Mesothelial cell of epicardium (in vitro differentiated cells): Measurements from ENCODE around the gene RAB1A. TPM values are rescaled to one million over a fixed set of nuclear protein-coding genes. Genes with fewer than 3 reads are reported as not detected.

ENCODE experiments used
- DNase-seq, 2 experiments: peaks; one replicate each; pipeline ENCODE4 v3.0.0; 2021; ENCODE audit warnings: low spot score in 2 of 2; ENCODE audit not compliant: unreplicated experiment in 2 of 2
- H3K27ac Mint-ChIP-seq: 2 replicates; pipeline ENCODE4 v1.8.0; 2021; ENCODE audit warnings: mixed read lengths
- H3K27me3 Mint-ChIP-seq: 2 replicates; pipeline ENCODE4 v1.8.0; 2021; ENCODE audit warnings: low read depth, mixed read lengths
- H3K36me3 Mint-ChIP-seq: 2 replicates; pipeline ENCODE4 v1.8.0; 2021; ENCODE audit warnings: mixed read lengths
- H3K4me1 Mint-ChIP-seq: 2 replicates; pipeline ENCODE4 v1.8.0; 2021; ENCODE audit warnings: mixed read lengths
- H3K4me3 Mint-ChIP-seq: 2 replicates; pipeline ENCODE4 v1.8.0; 2021; ENCODE audit warnings: mild to moderate bottlenecking, moderate library complexity, mixed read lengths
- H3K9me3 Mint-ChIP-seq: 2 replicates; pipeline ENCODE4 v1.8.0; 2021; ENCODE audit warnings: mixed read lengths
- total RNA-seq: library from RNA; stranded (reverse); gene quantifications from 3 replicates; pipeline ENCODE4 v1.2.1, GENCODE V29; 2021
- TF ChIP-seq, protein P1 (sequence below): fragments of 200-600 bp; sonication (generic); IDR thresholded peaks from one replicate; pipeline ENCODE4 v1.5.0; 2021; ENCODE audit warnings: antibody characterized with exemption; ENCODE audit not compliant: unreplicated experiment

Gene RAB1A
- total RNA-seq, 1 donor from 2014 or later: 126 TPM

DNA sequence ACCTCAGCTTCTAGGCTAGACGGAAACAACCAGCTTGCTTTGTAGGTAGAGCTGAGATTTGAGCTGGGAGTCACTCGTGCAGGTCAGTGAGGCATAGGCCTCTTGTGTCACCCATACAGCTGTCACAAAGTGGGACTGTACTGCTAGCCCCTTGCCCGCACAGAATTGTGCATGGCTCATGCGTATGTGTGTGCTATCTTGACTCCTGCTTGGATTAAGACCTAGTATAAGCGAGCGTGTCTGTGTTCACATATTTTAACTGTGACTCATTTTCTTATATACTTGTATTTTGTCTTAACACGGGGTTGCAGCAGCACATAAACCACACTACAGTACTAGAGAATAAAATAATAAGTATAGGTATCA, 53.6 kb downstream of the RAB1A start:
- H3K27me3 Mint-ChIP-seq: no peaks in the 10 kb centered on the region
- no peaks in the 10 kb centered on the region for H3K9me3 Mint-ChIP-seq
- peaks cover 12% of the 10 kb centered on the region for H3K4me1 Mint-ChIP-seq
- H3K4me3 Mint-ChIP-seq: no peak overlapping the region
- no peak for DNase-seq
- peak overlapping the region; percentile 87 for H3K27ac Mint-ChIP-seq
- peaks cover 24% of the 10 kb centered on the region for H3K36me3 Mint-ChIP-seq
- TF ChIP-seq, protein P1, sequence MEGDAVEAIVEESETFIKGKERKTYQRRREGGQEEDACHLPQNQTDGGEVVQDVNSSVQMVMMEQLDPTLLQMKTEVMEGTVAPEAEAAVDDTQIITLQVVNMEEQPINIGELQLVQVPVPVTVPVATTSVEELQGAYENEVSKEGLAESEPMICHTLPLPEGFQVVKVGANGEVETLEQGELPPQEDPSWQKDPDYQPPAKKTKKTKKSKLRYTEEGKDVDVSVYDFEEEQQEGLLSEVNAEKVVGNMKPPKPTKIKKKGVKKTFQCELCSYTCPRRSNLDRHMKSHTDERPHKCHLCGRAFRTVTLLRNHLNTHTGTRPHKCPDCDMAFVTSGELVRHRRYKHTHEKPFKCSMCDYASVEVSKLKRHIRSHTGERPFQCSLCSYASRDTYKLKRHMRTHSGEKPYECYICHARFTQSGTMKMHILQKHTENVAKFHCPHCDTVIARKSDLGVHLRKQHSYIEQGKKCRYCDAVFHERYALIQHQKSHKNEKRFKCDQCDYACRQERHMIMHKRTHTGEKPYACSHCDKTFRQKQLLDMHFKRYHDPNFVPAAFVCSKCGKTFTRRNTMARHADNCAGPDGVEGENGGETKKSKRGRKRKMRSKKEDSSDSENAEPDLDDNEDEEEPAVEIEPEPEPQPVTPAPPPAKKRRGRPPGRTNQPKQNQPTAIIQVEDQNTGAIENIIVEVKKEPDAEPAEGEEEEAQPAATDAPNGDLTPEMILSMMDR: no peak

GRCh38 chr2:65075605-65076344, 54.1 kb downstream of the RAB1A start:
- Mint-ChIP-seq H3K4me1 (peaks cover 18% of the 10 kb centered on the region), H3K27ac (peak overlapping the region; percentile 87), H3K36me3 (peaks cover 25% of the 10 kb centered on the region), H3K9me3 (no peaks in the 10 kb centered on the region), H3K27me3 (no peaks in the 10 kb centered on the region), H3K4me3 (no peak overlapping the region)
- TF ChIP-seq, protein P1: no peak
- DNase-seq: no peak

- Mint-ChIP-seq H3K27ac (no peak overlapping the region), H3K4me3 (no peak overlapping the region), H3K4me1 (peaks cover 23% of the 10 kb centered on the region), H3K36me3 (peaks cover 25% of the 10 kb centered on the region), H3K9me3 (no peaks in the 10 kb centered on the region), H3K27me3 (no peaks in the 10 kb centered on the region)
- no peak for DNase-seq
- TF ChIP-seq, protein P1: no peak
Measured at GRCh38 chr2:65075176-65075575, 54.7 kb downstream of the RAB1A start.

GRCh38 chr2:65073879-65074565, 55.9 kb downstream of the RAB1A start:
- H3K9me3 Mint-ChIP-seq: no peaks in the 10 kb centered on the region
- TF ChIP-seq, protein P1: no peak
- peaks cover 24% of the 10 kb centered on the region for H3K36me3 Mint-ChIP-seq
- H3K4me1 Mint-ChIP-seq: peaks cover 23% of the 10 kb centered on the region
- H3K27ac Mint-ChIP-seq: peak overlapping the region; percentile 66
- H3K27me3 Mint-ChIP-seq: no peaks in the 10 kb centered on the region
- DNase-seq: no peak
- no peak overlapping the region for H3K4me3 Mint-ChIP-seq

DNA sequence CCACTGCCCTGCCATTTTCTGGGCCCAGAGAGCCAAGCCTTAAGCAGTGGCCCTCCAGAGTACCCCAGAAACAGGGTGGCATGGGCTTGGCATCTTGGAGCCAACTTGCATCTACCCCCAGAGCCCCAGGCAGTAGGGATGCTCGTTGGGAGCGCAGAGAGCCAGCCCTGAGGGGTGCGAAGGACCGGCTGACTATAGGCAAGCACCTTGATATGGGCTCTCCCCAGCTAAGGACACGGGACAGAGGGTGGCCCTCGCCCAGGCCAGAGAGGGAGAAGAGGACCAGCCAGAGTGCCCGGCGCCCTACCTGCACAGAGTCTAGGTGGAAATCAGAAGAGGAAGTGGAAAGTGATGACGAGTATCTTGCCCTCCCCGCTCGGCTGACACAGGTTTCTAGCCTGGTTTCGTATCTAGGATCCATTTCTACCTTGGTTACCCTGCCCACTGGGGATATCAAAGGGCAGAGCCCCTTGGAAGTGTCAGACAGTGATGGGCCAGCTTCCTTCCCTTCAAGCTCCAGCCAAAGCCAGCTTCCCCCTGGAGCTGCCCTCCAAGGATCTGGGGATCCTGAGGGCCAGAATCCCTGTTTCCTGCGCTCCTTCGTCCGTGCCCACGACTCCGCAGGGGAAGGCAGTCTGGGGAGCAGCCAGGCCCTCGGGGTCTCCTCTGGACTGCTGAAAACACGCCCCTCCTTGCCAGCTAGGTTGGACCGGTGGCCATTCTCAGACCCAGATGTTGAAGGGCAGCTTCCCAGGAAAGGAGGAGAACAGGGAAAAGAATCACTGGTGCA, 57.5 kb downstream of the RAB1A start:
- no peak overlapping the region for H3K4me3 Mint-ChIP-seq
- no peaks in the 10 kb centered on the region for H3K9me3 Mint-ChIP-seq
- H3K27ac Mint-ChIP-seq: no peak overlapping the region
- TF ChIP-seq, protein P1: no peak
- no peaks in the 10 kb centered on the region for H3K27me3 Mint-ChIP-seq
- peaks cover 13% of the 10 kb centered on the region for H3K36me3 Mint-ChIP-seq
- no peak for DNase-seq
- H3K4me1 Mint-ChIP-seq: peaks cover 23% of the 10 kb centered on the region
